Endothelial cell (in vitro differentiated cells): ENCODE data around the gene UBE2E2. TPM values are rescaled to one million over a fixed set of nuclear protein-coding genes. Genes with fewer than 3 reads are reported as not detected.

Experiments used
- DNase-seq: peaks from one replicate; pipeline ENCODE4 v3.0.0; 2021; ENCODE audit warnings: low spot score
- H3K27ac Mint-ChIP-seq: one replicate; pipeline ENCODE4 v1.8.0; 2021; ENCODE audit warnings: mixed read lengths, inconsistent platforms; ENCODE audit not compliant: unreplicated experiment
- H3K27me3 Mint-ChIP-seq: one replicate; pipeline ENCODE4 v1.8.0; 2021; ENCODE audit warnings: mild to moderate bottlenecking, moderate library complexity, mixed read lengths, inconsistent platforms; ENCODE audit not compliant: unreplicated experiment
- H3K36me3 Mint-ChIP-seq: one replicate; pipeline ENCODE4 v1.8.0; 2021; ENCODE audit warnings: mild to moderate bottlenecking, low read depth, mixed read lengths, inconsistent platforms; ENCODE audit not compliant: unreplicated experiment
- H3K4me1 Mint-ChIP-seq: one replicate; pipeline ENCODE4 v1.8.0; 2021; ENCODE audit warnings: mild to moderate bottlenecking, mixed read lengths, inconsistent platforms; ENCODE audit not compliant: unreplicated experiment
- H3K4me3 Mint-ChIP-seq: one replicate; pipeline ENCODE4 v1.8.0; 2021; ENCODE audit warnings: mild to moderate bottlenecking, mixed read lengths, inconsistent platforms; ENCODE audit not compliant: unreplicated experiment
- H3K9me3 Mint-ChIP-seq: one replicate; pipeline ENCODE4 v1.8.0; 2021; ENCODE audit warnings: mixed read lengths, inconsistent platforms; ENCODE audit not compliant: unreplicated experiment
- total RNA-seq: library from RNA; stranded (reverse); fragmentation: NEBNext Ultra II Directional; extraction: Animal tissue kit (Norgen Biotek cat#: 25700); gene quantifications from one replicate; pipeline ENCODE4 v1.2.1, GENCODE V29; 2021; ENCODE audit not compliant: unreplicated experiment
- TF ChIP-seq, protein P1 (sequence below): fragments of 200-600 bp; sonication (generic); IDR thresholded peaks from one replicate; pipeline ENCODE4 v1.5.0; 2021; ENCODE audit warnings: antibody characterized with exemption; ENCODE audit not compliant: unreplicated experiment

Gene UBE2E2
- total RNA-seq, 1 donor from 2014 or later: 46.9 TPM

DNA sequence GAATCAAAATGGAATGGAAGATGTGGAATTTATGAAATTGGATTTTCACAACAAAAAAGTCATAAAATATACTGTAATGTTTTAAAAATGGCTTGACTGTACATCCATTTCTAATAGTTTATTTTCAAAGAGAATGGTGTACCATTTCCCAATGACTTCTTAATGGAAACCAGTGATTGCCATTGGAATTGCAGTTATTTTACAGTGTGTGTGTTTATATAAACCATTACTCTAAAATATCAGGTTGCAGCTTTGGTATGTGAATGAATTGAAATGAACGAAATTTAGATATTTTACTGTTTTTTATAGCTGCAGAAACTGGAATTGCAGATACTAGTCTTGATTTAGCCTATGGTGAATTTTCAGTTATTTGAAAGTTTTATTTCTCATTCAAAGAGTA is 165.6 kb downstream of the UBE2E2 start:
- Mint-ChIP-seq H3K9me3 (no peaks in the 10 kb centered on the region), H3K4me3 (no peak overlapping the region), H3K36me3 (no peaks in the 10 kb centered on the region), H3K27ac (no peak overlapping the region), H3K4me1 (peaks cover 6% of the 10 kb centered on the region), H3K27me3 (no peaks in the 10 kb centered on the region)
- DNase-seq: no peak
- TF ChIP-seq, protein P1, sequence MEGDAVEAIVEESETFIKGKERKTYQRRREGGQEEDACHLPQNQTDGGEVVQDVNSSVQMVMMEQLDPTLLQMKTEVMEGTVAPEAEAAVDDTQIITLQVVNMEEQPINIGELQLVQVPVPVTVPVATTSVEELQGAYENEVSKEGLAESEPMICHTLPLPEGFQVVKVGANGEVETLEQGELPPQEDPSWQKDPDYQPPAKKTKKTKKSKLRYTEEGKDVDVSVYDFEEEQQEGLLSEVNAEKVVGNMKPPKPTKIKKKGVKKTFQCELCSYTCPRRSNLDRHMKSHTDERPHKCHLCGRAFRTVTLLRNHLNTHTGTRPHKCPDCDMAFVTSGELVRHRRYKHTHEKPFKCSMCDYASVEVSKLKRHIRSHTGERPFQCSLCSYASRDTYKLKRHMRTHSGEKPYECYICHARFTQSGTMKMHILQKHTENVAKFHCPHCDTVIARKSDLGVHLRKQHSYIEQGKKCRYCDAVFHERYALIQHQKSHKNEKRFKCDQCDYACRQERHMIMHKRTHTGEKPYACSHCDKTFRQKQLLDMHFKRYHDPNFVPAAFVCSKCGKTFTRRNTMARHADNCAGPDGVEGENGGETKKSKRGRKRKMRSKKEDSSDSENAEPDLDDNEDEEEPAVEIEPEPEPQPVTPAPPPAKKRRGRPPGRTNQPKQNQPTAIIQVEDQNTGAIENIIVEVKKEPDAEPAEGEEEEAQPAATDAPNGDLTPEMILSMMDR: no peak

DNA sequence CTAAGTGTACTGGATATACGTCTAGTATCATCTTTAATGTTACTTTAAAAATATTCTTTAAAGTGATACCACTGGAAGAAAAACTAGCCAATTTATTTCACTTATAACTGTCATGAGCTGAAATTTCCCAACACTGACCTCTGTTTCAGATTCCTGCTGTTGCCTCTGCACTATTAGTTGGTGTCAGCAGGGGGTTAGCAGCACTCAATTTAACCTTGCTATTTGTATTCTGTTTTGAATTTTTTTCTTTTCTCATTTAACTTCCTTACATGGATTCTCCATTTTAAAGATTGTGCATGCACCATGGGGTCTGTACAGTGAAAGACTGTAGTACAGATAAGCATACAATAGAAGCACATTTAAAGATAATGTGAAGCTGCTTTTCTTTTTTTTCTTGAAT is 169.2 kb downstream of the UBE2E2 start:
- no peak for DNase-seq
- Mint-ChIP-seq H3K27me3 (no peaks in the 10 kb centered on the region), H3K27ac (no peak overlapping the region), H3K9me3 (no peaks in the 10 kb centered on the region), H3K4me3 (no peak overlapping the region), H3K36me3 (no peaks in the 10 kb centered on the region), H3K4me1 (peaks cover 6% of the 10 kb centered on the region)
- TF ChIP-seq, protein P1: no peak

DNA sequence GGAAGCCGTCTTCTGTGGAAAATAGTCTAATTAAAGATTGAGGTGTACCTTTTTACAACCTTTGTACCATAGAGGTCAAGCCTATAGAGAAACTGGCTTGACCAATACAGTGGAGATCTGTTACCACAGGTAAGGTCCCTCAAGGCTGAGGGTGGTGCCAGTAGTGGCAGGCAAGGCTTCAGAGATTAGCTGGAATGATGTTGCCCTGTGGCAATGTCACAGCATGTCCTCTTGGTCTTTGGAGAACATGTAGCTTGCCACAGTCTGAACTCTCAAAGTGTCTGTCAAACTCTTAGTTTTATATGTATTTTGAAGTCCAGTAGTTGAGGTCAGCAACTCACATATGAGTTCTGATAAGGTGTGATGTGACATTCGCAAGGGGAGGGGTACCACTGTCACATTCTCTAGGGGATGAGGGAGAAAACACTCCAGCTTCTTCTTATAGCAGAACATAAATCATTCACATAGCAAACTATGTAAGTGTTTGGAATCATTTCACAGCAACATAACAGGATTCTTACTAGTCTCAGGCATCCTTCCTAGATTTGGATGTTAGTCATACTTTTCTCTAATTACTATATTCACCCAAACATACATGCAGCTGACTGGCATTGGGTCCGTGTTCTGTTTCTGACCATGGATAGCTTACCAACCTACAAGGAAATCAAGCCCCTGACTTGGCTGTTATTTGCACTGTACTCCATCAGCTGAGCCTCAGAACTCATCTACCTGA is 173.6 kb downstream of the UBE2E2 start:
- H3K27me3 Mint-ChIP-seq: no peaks in the 10 kb centered on the region
- H3K4me1 Mint-ChIP-seq: peaks cover 6% of the 10 kb centered on the region
- no peaks in the 10 kb centered on the region for H3K9me3 Mint-ChIP-seq
- DNase-seq: no peak
- no peaks in the 10 kb centered on the region for H3K36me3 Mint-ChIP-seq
- H3K4me3 Mint-ChIP-seq: no peak overlapping the region
- TF ChIP-seq, protein P1: no peak
- no peak overlapping the region for H3K27ac Mint-ChIP-seq

DNA sequence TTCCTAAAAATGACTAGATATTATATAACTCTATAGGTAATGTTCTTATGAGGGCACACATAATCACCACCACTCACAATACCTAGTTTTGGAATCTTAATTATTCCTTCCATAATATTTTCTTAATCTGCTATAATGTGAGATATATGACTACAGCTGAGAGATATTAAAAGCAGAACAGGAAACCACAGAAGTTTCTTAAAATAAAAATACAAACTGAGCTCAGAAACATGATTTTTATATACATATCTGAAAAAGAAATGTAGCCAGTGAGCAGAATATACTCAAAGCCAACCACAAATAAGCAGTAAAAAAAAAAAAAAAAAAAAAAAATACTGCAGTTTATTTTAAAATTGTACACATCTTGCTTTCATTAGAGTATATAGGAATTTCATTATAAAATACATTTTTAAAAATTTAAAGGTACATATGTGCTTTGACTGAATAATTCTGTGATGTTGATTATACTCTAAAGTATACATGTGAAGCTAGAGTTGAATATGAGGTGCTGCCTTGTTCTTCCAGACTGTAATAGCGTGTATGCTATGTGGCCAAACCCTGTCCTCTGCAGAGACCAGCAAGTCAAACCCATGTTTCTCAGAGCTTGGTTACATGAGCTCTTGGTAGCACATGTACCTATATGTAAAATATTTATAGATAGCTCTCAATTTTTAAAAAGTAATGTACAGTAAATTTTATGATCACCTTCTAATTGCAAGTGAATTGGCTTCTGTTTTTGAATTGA is 175.0 kb downstream of the UBE2E2 start:
- TF ChIP-seq, protein P1: no peak
- Mint-ChIP-seq H3K27me3 (no peaks in the 10 kb centered on the region), H3K9me3 (no peaks in the 10 kb centered on the region), H3K4me3 (no peak overlapping the region), H3K27ac (no peak overlapping the region), H3K4me1 (peaks cover 3% of the 10 kb centered on the region), H3K36me3 (no peaks in the 10 kb centered on the region)
- no peak for DNase-seq

DNA sequence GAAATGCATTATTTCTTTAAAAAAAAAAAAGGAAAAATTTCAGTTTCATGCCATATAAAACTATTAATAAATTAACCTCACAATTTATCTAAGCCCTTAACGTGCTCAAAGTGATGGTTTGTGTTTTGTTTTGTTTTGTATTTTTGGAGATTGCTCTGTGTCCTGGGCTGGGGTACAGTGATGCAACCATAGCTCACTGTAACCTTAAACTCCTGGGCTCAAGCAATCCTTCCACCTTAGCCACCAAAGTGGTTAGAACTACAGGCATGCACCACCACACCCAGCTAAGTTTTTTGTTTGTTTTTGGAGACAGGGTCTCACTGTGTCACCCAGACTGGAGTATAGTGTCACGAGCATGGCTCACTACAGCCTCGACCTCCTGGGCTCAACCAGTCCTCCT is 180.7 kb downstream of the UBE2E2 start:
- no peak overlapping the region for H3K27ac Mint-ChIP-seq
- DNase-seq: no peak
- no peaks in the 10 kb centered on the region for H3K9me3 Mint-ChIP-seq
- H3K36me3 Mint-ChIP-seq: no peaks in the 10 kb centered on the region
- H3K4me1 Mint-ChIP-seq: no peaks in the 10 kb centered on the region
- TF ChIP-seq, protein P1: no peak
- no peaks in the 10 kb centered on the region for H3K27me3 Mint-ChIP-seq
- H3K4me3 Mint-ChIP-seq: no peak overlapping the region
